HG02642 (cell line): ENCODE data around the gene TAC3.
"Not testable (repeated sequence)": the region's sequence is repeated elsewhere in the genome, so short reads cannot be mapped to it uniquely, and the experiment has no call there.

Source experiments
- ATAC-seq: cut with Tn5 transposase; IDR thresholded peaks from one replicate; pipeline ENCODE4 v1.9.1; 2021; ENCODE audit warnings: mild to moderate bottlenecking; ENCODE audit not compliant: unreplicated experiment, poor library complexity

Gene TAC3

GRCh38 chr12:57016348-57016747, at the start of gene TAC3:
TAC3 (minus strand) TSS chr12:57016529; CDS start chr12:57015797, 732 bp downstream.
- no peak for ATAC-seq

- ATAC-seq = peak; percentile 68
Observed at GRCh38 chr12:57063991-57064685, 47.8 kb upstream of the TAC3 start.

- peak; percentile 60 for ATAC-seq
Observed at GRCh38 chr12:57058454-57058853, 42.1 kb upstream of the TAC3 start.

GRCh38 chr12:57057067-57057751, 40.9 kb upstream of the TAC3 start:
- ATAC-seq = no peak

- ATAC-seq = no peak
Observed at GRCh38 chr12:57055824-57056223, 39.5 kb upstream of the TAC3 start.

GRCh38 chr12:57053901-57054300, 37.6 kb upstream of the TAC3 start:
- not testable (repeated sequence) for ATAC-seq

- not testable (repeated sequence) for ATAC-seq
Observed at GRCh38 chr12:57053146-57053545, 36.8 kb upstream of the TAC3 start.

- ATAC-seq = no peak
Observed at GRCh38 chr12:57051011-57051410, 34.7 kb upstream of the TAC3 start.

GRCh38 chr12:57049890-57050289, 33.6 kb upstream of the TAC3 start, which contains the start of gene MYO1A:
MYO1A (minus strand) TSS chr12:57050129; CDS start chr12:57048323, 1,806 bp downstream.
- ATAC-seq = no peak

GRCh38 chr12:57049119-57049446, 32.8 kb upstream of the TAC3 start:
- no peak for ATAC-seq

GRCh38 chr12:57048423-57049118, 32.2 kb upstream of the TAC3 start:
- ATAC-seq = no peak

GRCh38 chr12:57047981-57048380, 31.7 kb upstream of the TAC3 start:
- ATAC-seq = no peak

- ATAC-seq = no peak
Observed at GRCh38 chr12:57046947-57047890, 30.9 kb upstream of the TAC3 start.

- no peak for ATAC-seq
Observed at GRCh38 chr12:57046086-57046791, 29.9 kb upstream of the TAC3 start.

- ATAC-seq = no peak
Observed at GRCh38 chr12:57044889-57045288, 28.6 kb upstream of the TAC3 start.

- ATAC-seq = no peak
Observed at GRCh38 chr12:57044468-57044867, 28.1 kb upstream of the TAC3 start.

GRCh38 chr12:57042695-57043094, 26.4 kb upstream of the TAC3 start:
- ATAC-seq = no peak

GRCh38 chr12:57040750-57041149, 24.4 kb upstream of the TAC3 start:
- no peak for ATAC-seq

- ATAC-seq = no peak
Observed at GRCh38 chr12:57040211-57040610, 23.9 kb upstream of the TAC3 start.
